ENCODE results near the gene SLC5A2.

SLC5A2 gene

DNA sequence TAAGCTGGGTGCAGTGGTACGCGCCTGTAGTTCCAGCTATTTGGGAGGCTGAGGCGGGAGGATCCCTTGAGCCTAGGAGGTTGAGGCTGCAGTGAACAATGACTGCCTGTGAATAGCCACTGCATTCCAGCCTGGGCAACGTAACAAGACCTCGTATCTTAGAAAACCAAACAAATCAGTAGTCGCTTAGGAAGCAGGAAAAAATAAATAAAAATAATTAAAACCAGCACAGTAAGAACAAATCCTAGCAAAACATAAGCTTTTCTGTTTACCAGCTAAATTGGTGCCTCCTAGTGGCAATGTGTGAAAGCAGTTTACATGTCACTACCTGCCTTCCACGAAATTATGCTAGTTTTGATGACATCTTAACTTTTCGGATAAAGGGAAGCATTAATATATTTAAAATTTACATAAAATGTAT, 22.3 kb upstream of the SLC5A2 start:
- DNase-seq: no peak

DNA sequence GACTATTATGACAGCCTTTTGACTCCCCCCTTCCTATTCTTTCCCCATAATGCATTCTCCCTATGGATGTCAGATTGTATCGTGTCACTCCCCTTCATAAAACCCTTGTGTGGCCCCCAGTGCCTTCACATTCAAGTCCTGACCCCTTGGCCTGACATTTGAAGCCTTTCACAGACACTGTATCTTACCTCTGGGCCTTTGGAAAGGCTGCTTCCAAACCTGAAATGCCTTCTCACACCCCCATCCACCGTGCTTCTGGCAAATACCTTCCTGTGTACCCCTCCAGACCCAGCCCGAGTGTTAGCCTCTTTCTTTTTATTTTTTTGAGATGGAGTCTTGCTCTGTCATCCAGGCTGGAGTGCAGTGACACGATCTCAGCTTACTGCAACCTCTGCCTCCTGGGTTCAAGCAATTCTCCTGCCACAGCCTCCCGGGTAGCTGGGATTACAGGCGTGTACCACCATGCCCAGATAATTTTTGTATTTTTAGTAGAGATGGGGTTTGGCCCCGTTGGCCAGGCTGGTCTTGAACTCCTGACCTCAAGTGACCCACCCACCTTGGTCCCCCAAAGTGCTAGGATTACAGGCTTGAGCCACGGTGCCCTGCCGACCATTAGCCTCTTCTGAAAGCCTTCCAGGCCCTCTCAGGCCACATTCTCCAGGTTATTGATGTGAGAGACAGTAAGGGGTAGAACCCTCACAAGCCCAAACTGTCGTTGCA, 21.6 kb upstream of the SLC5A2 start:
- DNase-seq: no peak

DNA sequence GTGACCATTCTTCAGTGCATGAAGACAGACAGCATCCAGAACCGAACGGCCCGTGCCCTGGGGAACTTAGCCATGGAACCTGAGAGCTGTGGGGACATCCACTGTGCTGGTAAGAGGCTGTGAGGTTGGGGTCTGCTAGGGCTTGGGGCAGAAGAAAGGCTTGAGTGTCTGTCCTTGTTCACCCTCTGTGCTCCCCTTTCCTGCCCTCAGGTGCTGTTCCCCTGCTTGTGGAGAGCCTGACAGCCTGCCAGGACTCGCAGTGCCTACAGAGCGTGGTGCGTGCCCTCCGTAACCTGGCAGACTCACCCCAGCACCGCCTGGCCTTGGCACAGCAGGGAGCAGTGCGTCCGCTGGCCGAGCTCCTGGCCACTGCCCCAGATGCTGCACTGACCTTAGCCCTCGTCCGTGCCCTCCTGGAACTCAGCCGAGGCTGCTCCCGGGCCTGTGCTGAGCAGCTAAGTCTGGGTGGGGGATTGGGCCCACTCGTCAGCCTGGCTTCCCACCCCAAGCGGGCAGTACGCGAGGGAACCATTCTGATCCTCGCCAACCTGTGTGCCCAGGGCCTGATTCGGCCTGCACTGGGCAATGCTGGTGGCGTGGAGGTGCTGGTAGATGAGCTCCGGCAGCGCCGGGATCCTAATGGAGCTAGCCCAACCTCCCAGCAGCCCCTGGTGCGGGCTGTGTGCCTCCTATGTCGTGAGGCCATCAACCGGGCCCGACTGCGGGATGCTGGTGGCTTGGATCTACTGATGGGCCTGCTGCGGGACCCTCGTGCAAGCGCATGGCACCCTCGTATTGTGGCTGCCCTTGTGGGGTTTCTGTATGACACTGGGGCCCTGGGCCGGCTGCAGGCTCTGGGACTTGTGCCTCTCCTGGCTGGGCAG, 20.8 kb upstream of the SLC5A2 start:
- DNase-seq: no peak

DNA sequence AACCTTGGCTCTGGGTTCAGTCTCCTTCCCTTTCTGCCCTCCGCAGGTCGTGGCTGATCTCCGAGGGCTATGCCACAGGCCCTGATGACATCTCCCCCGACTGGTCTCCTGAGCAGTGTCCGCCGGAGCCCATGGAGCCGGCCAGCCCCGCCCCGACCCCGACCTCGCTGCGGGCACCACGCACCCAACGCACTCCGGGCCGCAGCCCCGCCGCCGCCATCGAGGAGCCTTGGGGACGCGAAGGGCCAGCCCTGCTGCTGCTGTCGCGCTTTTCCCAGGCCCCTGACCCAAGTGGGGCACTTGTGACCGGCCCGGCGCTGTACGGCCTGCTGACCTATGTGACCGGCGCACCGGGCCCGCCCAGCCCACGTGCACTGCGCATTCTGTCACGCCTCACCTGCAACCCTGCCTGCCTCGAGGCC, 18.6 kb upstream of the SLC5A2 start:
- DNase-seq: no peak

DNA sequence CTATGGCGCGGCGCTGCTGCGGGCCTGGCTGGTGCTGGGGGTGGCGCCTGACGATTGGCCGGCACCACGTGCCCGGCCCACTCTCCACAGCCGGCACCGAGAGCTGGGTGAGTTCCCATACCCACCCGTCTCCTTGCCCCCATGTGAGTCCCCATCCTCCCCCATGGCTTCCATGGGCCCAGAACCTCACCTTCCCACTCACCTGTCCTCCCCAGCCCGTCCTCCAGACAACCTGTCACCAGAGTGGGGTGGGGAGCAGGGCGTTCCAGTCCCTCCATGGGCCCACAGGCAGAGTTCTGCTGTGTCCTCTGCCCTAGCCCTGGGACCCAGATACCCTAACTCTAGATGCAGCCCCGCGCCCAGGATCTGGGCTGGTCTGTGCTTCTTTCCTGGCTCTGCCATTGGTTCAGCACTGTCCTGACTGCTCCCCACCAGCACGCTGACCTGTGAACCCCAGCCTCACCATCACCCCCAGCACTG, 18.1 kb upstream of the SLC5A2 start:
- no peak for DNase-seq

DNA sequence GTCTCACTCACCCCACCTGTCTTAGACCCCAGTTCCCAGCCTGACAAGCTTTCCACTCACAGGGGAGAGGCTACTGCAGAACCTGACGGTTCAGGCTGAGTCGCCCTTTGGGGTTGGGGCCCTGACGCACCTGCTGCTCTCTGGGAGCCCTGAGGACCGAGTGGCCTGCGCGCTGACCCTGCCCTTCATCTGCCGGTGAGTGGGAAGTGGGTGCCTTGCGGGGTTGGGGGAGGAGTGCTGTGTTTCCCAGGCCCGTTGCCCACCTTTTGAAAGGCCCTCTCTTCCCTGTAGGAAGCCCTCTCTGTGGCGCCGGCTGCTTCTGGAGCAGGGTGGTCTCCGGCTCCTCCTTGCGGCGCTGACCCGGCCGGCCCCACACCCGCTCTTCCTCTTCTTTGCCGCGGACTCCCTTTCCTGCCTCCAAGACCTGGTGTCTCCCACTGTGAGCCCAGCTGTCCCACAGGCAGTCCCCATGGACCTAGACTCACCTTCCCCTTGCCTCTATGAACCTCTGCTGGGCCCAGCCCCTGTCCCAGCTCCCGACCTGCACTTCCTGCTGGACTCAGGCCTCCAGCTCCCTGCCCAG, 17.0 kb upstream of the SLC5A2 start:
- no peak for DNase-seq

DNA sequence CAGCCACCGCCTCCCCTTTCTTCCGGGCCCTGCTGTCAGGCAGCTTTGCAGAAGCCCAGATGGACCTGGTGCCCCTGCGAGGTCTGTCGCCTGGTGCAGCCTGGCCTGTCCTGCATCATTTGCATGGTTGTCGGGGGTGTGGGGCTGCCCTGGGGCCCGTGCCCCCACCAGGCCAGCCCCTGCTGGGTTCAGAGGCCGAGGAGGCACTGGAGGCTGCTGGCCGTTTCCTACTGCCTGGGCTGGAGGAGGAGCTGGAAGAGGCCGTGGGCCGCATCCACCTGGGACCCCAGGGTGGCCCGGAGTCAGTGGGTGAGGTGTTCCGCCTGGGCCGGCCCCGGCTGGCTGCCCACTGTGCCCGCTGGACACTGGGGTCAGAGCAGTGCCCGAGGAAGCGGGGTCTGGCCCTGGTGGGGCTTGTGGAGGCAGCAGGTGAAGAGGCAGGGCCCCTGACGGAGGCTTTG, 16.5 kb upstream of the SLC5A2 start:
- DNase-seq: no peak

DNA sequence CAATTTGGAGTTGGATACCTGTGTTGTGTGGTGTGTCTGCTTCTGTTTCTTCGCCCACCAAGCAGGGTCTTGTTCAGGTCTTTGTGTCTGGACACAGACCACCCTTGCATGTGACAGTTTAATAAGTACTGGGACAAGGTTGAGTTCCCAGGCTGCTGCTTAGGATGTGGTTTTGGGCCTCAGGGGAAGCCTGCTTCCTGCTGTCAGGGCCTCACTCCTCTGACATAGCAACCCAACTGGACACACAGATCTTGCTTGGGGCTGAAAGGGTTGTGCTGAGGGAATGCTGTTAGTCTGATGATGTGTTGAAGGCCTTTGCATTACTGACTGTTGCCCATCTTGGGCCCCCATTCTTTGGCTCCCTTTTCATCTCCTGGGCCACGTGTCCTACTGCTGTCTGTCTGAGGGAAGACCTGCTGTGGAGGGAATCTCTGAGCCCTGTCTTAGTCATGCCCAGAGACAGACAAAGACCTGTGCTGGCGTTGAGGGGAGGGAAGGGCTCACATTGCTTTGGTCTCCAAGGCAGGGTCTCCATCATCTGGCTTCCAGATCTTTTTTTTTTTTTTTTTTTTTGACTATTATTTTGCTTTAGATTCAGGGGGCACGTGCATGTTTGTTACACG, 15.7 kb upstream of the SLC5A2 start:
- no peak for DNase-seq

DNA sequence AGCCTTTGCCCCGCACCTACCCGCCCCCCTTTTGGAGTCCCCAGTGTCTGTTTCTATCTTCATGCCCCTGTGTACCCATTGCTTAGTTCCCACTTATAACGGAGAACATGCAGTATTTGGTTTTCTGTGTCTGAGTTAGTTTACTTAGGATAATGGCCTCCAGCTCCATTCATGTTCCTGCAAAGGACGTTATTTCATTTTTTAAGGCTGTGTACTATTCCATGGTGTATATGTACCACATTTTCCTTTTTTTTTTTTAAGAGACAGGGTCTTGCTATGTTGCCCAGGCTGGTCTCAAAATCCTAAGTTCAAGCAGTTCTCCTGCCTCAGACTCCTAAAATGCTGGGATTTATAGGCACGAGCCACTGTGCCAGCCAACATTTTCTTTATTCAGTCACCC, 15.1 kb upstream of the SLC5A2 start:
- no peak for DNase-seq

DNA sequence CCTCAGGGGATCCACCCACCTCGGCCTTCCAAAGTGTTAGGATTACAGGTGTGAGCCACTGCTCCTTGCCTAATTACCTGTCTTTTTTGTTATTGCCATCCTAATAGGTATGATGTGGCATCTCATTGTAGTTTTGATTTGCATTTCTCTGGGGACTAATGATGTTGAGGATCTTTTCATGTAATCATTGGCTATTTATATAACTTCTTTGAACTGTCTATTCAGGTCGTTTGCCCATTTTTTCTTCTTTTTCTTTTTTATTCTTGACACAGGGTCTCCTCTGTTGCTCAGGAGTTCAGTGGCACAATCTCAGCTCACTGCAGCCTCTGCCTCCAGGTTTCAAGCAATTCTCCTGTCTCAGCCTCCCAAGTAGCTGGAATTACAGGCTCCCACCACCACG, 12.3 kb upstream of the SLC5A2 start:
- no peak for DNase-seq

DNA sequence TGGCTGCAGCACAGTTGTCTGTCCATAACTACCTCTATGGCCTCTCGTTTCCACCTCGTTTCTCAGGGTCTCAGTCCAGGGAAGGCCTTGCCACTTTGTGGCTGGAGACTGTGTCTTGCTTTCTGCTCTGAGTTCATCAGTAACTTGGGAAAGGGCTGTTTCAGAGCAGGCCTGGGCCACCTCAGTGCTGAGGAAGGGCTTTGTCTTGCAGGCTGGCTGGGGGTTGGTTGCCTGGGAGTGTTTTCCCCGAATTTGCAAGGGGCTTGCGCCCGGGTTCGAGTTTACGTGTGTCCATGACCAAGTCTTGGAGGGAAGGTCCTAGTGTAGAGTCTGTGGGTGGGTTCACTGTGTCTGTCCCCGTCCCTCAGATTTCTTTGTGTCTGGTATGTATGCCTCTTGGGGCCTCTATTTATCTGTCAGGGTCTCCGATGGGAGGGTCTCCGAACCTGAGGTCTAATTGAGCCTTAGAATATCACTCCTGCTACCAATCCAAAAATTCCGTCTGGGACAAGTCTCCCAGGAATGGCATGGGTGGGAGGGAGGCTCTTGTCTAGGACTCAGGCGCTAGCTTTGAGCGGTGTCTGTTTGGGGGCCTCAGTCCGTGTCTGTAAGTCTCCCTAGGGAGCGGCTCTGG, 11.6 kb upstream of the SLC5A2 start:
- no peak for DNase-seq

DNA sequence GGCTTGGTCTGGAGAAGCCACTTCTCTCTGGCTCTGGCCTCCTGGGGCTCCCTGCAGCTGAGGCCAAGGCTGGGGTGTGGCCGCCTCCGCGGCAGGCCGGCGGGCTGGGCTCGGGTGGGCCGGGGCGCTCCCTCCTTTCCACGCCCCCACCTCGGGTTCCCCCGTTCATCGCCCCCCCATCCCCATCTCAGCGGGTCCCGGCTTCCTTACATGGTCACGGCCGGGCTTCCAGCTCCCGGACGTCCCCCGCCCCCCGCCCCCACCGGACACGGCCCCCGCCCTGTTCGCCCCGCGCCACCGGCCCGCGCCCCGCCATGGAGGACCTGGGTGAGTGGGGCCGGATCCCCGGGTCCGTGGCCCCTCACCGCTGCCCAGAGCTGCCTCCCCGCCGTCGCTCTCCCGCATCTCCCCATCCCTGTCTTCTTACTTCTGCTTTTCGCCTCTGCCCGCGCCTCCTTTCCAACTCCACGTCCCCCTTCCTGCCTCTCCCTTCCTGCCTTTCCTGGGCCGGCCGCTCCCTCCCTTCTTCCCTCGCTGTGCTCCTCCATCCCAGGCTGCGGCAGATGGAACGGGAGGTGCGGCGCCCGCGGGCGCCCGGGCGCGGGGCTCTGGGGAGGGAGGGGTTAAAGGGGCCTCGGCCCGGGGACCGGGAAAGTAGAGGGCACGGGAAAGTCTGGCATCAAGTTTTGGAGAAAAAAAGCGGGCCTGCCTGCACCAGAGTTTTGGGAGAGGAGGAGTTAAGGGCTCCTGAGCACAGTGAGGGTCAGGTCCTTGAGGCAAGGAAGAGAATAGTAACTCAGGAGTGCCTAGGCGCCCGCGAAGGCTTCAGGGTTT, 10.8 kb upstream of the SLC5A2 start, which contains the start of gene TGFB1I1:
Gene TGFB1I1, plus strand, starts transcription at position 278 of the 834 bp plus-strand sequence. Its CDS starts 37 bp downstream, at position 315.
- no peak for DNase-seq

DNA sequence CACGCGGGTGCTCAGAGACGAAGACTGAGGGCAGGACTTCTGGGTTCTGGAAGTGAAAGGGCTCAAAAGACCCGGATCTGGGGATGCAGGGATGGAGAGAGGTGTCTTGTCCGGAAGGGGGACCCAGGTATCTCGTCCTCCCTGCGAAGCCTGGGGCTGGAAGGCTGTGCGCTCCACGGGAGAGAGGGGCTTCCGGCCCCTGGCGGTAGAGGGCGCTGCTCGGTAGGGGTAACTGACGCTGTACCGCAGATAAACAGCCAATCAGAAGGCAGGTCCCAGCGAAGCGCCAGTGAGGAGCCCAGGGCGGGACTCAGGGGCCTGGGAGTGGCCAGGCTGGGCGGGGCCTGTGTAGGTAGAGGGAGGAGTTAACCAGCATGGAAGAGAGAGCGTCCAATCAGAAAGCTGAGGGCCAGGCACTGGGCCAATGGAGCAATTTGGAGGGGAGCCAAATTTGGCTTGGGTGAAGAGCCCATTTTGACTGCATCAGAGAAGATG, 10.2 kb upstream of the SLC5A2 start:
- no peak for DNase-seq

DNA sequence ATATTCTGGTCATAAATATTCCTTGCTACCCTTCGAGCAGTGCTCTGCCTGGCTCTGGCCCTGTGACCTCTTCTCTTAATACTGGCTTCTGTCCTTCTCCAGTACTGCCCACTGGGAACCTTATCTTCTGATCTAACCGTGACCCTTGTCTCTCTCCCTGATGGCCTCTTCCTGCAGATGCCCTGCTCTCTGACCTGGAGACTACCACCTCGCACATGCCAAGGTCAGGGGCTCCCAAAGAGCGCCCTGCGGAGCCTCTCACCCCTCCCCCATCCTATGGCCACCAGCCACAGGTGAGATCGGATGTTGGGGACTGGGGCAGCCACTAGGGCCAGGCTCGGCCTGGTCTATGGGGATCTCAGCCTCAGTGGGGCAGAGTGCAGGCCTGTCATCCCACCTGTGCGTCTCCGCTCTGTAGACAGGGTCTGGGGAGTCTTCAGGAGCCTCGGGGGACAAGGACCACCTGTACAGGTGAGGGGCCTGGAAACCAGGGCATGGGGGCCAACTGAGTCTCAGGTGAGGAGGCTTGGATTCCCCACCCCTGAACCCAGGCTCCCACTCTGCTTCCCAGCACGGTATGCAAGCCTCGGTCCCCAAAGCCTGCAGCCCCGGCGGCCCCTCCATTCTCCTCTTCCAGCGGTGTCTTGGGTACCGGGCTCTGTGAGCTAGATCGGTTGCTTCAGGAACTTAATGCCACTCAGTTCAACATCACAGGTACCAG, 9.5 kb upstream of the SLC5A2 start:
- no peak for DNase-seq

DNA sequence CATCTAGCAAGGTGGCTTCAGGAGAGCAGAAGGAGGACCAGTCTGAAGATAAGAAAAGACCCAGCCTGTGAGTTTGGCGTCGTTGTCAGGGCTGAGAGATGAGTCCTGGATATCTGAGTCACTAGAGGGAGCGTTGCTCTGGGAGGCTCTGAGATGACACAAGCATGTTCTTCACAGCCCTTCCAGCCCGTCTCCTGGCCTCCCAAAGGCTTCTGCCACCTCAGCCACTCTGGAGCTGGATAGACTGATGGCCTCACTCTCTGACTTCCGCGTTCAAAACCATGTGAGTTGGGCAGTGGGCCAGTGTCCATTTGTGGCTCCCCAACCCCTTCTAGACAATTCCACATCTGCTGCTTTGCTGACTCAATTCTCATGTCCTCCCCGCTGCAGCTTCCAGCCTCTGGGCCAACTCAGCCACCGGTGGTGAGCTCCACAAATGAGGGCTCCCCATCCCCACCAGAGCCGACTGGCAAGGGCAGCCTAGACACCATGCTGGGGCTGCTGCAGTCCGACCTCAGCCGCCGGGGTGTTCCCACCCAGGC, 8.7 kb upstream of the SLC5A2 start:
- no peak for DNase-seq

DNA sequence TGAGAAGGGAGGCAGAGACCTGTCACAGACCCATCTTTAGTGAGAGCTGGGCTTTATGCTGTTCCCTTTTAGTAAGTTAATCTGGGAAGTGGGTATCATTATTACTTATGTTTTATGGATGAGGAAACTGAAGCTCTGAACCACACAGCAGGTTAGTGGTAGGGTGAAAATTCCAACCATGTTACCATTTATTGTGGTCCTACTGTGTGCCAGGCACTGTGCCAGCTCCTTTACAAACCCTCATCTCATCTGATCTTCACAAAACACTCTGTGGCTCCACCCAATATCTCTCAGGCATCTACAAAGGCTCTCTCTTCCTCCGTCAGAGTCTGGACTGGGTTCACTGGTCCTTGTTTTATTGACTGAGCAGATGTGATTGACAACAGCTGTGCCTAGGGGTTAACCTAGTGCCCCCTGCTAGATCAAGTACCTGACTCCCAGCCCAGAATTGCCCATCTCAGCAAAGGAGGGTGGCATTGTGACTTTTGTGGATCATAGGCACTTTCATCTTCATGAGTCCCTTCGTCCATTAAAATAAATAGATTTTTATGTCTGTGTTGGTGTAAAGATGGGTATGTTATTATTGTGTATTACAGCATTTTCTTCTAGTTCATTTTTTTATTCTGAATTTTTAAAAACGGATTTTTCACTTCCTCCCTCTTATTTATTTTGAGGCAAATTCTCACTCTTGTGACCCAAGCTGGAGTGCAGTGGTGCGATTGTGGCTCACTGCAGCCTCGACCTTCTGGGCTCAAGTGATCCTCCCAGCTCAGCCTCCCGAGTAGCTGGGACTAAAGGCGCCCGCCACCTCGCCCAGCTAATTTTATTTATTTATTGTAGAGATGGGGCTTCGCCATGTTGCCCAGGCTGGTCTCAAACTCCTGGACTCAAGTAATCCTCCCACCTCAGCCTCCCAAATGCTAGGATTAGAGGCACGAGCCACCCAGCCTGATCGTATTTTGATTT, 7.9 kb upstream of the SLC5A2 start:
- DNase-seq: no peak

DNA sequence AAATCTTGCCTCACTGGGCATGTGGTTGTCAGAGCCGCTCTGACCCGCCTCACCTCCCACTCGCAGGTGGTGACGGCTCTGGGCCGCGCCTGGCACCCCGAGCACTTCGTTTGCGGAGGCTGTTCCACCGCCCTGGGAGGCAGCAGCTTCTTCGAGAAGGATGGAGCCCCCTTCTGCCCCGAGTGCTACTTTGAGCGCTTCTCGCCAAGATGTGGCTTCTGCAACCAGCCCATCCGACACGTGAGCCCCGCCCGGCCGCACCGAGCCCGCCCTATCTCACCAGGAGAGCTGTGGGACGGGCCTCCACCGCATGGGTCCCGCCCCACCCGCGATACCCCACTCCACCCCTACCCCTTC, 7.0 kb upstream of the SLC5A2 start:
- DNase-seq: no peak

DNA sequence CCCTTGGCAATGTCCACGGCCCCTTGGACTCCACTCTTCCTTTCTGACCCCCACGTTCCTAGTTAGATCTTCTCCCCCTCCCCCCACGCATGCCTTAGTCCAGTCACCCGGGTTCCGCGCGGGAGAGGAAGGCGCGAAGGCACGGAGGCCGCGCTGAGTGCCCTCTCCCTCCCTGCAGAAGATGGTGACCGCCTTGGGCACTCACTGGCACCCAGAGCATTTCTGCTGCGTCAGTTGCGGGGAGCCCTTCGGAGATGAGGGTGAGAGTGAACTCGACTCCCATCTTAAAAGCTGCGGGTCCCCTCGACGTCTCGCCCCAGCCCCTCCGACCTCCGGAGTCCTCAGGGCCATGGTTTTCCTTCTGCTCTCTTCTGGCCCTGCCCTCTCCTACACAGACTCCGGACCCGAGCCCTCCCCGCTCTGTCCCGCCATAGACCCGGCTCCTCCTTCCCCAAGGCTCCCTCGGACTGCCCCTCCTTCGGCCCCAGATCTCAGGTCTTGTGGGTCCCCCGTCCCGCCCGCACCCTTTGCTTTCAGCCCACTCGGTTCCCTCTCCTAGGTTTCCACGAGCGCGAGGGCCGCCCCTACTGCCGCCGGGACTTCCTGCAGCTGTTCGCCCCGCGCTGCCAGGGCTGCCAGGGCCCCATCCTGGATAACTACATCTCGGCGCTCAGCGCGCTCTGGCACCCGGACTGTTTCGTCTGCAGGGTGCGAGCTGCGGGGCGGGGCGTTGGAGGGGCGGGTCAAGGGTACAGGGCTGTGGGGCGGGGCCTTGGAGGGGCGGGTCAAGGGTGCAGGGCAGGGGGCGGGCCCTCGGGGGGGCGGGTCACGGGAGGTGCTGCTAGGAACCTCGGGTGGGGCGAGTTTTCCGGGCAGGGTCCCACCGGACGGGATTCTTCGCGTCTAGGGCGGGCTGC, 6.4 kb upstream of the SLC5A2 start:
- no peak for DNase-seq

Data from cortex of kidney (tissue), 1 donor.